HCT116 (cell line): ENCODE data around the gene PCCA.

Source experiments
- EZH2 ChIP-seq: fragments of 200-600 bp; sonication (generic); IDR thresholded peaks from 2 replicates; pipeline ENCODE4 v1.6.1; 2017; ENCODE audit warnings: antibody characterized with exemption, mixed run types
- POLR2A ChIP-seq: IDR thresholded peaks from 2 replicates; pipeline ENCODE4 v1.7.0; 2011; ENCODE audit warnings: borderline replicate concordance; ENCODE audit not compliant: insufficient read depth, insufficient read length; ENCODE audit errors: extremely low read depth
- POLR2AphosphoS5 ChIP-seq: IDR thresholded peaks from 2 replicates; pipeline ENCODE4 v1.6.1; 2011; ENCODE audit warnings: mild to moderate bottlenecking, low read depth, low read length, moderate library complexity
- RAD21 ChIP-seq: IDR thresholded peaks from 2 replicates; pipeline ENCODE4 v1.6.1; 2012; ENCODE audit warnings: low read depth, mild to moderate bottlenecking
- YY1 ChIP-seq: IDR thresholded peaks from 2 replicates; pipeline ENCODE4 v1.6.1; 2011; ENCODE audit warnings: low read length, low read depth, moderate library complexity, mild to moderate bottlenecking; ENCODE audit not compliant: insufficient replicate concordance; ENCODE audit errors: extremely low read depth
- ZNF274 ChIP-seq: fragments of 200-500 bp; sonication (Bioruptor generic); IDR thresholded peaks from 2 replicates; pipeline ENCODE4 v1.6.1; 2014; ENCODE audit warnings: mild to moderate bottlenecking, low read depth, low read length, inconsistent platforms
- TF ChIP-seq, protein P1 (sequence below): IDR thresholded peaks from 2 replicates; pipeline ENCODE4 v1.6.1; 2012
- TF ChIP-seq, protein P2 (sequence below), 3 experiments: fragments of 200-600 bp in 1 of 3; sonication (generic) in 1 of 3; IDR thresholded peaks in 2 of 3; conservative IDR thresholded peaks in 1 of 3; 2 replicates each; pipeline ENCODE4 v1.5.1; 2012 to 2017; ENCODE audit warnings: low read depth in 2 of 3, low read length in 2 of 3, antibody characterized with exemption in 1 of 3, borderline replicate concordance in 1 of 3, control low read depth in 1 of 3, mild to moderate bottlenecking in 1 of 3, mixed read lengths in 1 of 3, mixed run types in 1 of 3, moderate library complexity in 1 of 3; ENCODE audit not compliant: insufficient read depth in 1 of 3

DNA sequence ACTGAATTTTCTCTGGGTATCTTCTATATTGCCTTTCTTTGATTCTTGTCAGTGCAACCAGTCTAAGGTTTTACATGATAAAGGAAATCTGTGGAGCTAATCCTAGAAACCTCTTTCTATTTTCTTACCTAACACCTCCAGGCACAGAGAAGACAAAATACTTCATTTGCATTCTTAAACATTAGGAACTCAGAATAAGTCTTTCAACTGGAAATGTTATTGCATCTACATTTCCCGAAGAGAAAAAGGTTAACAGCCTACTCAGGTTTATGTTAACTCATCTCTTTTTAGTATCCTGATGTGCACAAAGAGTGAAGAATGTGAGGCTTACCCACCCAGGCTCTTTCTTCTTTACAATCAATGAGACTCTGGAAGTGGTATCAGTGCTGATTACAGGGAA lies 106.7 kb downstream of the PCCA start:
- TF ChIP-seq YY1 (no peak), RAD21 (no peak), EZH2 (no peak), POLR2AphosphoS5 (no peak), ZNF274 (no peak), POLR2A (no peak)
- TF ChIP-seq, protein P1, sequence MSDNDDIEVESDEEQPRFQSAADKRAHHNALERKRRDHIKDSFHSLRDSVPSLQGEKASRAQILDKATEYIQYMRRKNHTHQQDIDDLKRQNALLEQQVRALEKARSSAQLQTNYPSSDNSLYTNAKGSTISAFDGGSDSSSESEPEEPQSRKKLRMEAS: no peak
- TF ChIP-seq, protein P2, sequence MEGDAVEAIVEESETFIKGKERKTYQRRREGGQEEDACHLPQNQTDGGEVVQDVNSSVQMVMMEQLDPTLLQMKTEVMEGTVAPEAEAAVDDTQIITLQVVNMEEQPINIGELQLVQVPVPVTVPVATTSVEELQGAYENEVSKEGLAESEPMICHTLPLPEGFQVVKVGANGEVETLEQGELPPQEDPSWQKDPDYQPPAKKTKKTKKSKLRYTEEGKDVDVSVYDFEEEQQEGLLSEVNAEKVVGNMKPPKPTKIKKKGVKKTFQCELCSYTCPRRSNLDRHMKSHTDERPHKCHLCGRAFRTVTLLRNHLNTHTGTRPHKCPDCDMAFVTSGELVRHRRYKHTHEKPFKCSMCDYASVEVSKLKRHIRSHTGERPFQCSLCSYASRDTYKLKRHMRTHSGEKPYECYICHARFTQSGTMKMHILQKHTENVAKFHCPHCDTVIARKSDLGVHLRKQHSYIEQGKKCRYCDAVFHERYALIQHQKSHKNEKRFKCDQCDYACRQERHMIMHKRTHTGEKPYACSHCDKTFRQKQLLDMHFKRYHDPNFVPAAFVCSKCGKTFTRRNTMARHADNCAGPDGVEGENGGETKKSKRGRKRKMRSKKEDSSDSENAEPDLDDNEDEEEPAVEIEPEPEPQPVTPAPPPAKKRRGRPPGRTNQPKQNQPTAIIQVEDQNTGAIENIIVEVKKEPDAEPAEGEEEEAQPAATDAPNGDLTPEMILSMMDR (IDR thresholded peaks at IDR 0.05 in 2 of 3, conservative IDR thresholded peaks at IDR 0.05 in 1 of 3; ENCODE audit: borderline replicate concordance in 1 of 3, insufficient read depth in 1 of 3, low read depth in 2 of 3, low read length in 2 of 3): no peak
